HG03196 (cell line): Measurements from ENCODE around the gene NDUFAF2.
"Not testable (repeated sequence)": the region's sequence is repeated elsewhere in the genome, so short reads cannot be mapped to it uniquely, and the experiment has no call there.

Experiments
- ATAC-seq: cut with Tn5 transposase; IDR thresholded peaks from one replicate; pipeline ENCODE4 v1.9.1; 2021; ENCODE audit not compliant: unreplicated experiment

NDUFAF2 gene

DNA sequence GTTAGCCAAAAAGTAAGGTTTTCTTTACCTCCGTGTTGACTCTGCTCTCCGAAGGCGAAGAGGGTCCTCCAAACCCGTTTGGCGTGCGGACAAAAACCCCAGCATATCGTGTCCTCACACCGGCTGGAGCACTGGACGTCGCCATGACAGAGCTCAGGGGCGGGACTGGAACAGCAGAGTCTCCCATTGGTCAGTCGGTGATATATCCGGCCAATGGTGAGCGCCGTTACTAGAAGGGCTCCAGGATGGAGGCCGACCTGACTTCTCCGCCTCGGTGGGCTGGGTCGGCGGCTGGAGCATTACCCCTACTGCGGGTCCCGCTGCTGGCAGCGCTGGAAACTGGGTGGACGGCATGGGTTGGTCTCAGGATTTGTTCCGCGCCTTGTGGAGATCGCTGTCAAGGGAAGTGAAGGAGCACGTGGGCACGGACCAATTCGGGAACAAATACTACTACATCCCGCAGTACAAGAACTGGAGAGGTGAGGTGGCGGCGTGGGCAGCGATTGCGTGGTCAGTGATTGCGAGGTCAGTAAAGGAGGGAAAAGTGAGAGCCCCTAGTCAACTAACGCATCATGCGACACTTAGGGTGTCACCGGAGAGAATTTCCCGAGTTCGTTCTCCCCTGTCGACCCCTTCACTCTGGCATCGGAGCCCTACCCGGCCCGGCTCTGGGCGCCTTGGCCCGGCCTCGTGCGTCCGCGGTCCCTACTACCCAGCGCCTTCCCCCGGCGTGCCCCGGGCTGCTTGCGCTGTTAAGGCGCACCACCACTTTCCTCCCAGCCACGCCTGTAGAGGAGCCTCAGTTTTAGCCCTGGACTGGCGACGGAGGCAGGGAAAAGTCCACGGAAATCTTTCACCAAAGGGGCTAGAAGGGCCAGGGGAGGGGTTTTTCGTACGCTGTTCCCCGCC is at the start of gene NDUFAF2, which contains the start of gene ERCC8:
NDUFAF2 (plus strand) TSS at position 302 of the 909 bp plus-strand sequence; CDS start at position 353, 51 bp downstream.
ERCC8 (minus strand) TSS at position 167 of the 909 bp plus-strand sequence; CDS start at position 105, 62 bp downstream.
- peak; percentile 99 for ATAC-seq

GRCh38 chr5:60896991-60897390 is 48.0 kb upstream of the NDUFAF2 start:
- no peak for ATAC-seq

DNA sequence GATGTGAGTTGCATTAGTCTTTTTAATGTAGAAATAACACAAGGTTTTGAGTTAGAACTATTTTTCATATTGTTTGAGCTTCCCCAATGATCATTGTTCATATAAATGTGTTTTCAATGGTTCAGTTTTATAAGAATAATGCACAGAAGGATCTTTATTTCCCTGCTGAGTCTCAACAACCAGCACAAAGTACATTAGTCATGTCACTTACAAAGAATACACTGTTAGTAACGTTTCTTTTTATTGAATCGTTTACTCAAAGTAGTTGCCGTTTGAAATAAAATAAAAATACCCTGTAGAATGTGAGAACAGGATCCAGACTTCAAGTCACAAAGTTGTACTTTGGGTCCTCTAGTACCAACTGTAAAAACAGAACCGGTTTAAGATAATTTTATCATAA is 41.6 kb upstream of the NDUFAF2 start:
- no peak for ATAC-seq

DNA sequence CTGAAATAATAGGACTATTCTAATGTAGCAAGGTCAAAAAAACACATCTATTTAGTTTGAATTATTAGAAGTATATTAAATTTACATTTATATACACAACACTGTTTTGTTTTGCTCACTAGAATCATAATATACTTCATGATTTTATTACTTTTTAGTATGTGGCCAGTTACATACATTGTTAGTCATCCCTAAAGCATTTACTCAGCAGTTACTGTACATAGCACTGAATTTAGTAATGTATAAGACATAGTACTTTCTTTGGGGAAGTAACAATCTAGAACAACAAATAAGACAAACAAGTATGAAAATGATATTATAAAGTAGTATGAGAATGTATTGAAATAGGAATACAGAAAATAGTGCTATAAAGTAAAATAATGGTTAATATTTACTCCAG is 28.4 kb upstream of the NDUFAF2 start:
- no peak for ATAC-seq

DNA sequence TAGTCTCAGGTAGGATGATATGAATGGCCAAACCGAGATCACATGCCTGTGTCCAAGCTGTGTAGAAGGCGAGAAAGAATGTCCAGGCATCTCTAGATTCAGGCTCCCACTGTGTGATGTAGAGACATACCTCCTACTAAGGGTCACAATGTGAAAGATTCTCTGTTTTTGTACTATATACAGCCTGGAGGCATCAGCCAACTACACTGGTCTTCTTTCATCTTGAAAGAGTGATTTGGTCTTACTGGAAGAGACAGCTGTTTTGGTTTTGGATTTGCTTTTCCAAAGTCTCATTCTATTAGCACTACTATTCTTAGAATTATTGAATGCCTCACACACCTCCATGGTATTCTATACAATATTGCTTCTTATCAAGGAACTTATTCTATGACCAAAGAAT is 26.5 kb upstream of the NDUFAF2 start:
- ATAC-seq = no peak

DNA sequence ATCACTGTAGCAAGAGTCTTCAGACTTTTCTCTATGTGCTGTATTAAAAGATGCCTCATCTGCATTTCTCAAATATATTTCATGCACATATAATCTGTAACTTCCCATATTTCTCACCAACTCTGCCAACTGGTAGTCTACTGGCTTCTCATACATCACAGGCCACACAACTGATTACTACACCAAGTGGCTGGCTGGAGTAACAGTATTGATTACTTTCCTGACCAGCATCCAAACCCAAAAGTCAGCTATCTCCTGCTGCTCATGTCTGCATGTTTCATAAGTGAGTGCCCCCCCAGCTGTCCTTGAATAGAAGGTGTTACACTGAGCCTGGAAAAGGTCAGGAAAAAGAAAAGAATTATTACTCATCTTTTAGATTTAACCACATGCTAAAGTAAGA is 17.6 kb upstream of the NDUFAF2 start:
- ATAC-seq = no peak

DNA sequence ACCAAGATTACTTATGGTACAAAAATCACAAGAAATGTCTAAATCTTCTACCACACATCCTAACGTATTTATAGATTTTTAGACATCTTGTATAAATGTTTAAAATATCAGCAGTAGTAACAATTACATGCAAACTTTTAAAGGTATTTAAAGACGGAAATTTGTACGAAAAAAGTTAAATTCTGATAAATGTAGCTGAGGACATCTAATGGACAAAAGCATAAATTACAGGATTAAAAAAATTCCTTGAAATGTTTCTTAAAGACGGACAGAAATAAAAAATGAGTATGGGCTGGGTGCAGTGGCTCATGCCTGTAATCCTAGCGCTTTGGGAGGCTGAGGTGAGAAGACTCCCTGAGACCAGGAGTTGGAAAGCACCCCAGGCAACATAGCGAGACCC is 16.0 kb upstream of the NDUFAF2 start:
- no peak for ATAC-seq

GRCh38 chr5:60943624-60944023 is 1.4 kb upstream of the NDUFAF2 start:
- ATAC-seq = no peak

DNA sequence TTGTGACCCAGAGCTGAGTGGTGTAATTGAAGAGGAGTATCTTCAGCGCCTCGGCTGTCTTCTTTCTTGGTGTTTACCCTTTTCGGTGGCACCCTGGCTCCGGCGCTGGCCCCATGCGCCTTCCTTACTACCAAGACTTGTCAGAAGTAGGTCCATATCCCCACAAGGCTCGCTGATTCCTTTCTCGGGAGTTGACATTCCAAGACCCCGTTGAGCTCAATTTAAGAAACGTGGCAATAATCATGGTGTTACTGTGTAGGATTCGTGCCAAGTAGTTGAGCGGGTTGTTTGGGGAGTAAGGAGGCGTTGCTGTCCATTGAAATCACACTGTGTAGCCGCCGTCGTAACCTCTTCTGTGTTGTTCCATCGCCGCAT is 795 bp downstream of the NDUFAF2 start:
- peak; percentile 31 for ATAC-seq

DNA sequence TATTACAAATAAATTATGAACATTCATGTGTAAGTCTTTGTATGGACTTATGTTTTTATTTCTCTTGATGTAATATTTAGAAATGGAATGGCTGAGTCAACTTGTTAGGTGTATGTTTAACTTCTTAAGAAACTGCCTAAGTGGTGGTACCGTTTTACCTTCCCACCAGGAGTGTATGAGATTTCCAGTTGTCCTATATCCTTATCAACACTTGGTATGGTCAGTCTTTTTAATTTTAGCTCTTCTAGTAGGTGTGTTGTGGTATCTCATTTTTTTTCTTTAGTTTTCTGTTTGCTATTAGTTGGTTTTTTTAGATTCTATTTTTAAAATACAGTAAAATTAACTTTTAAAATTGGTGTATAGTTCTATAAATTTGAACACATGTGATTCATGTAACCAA is 3.7 kb downstream of the NDUFAF2 start:
- no peak for ATAC-seq

- no peak for ATAC-seq
These were observed 10.2 kb downstream of the NDUFAF2 start for GRCh38 chr5:60955239-60955638.

- ATAC-seq = no peak
These were observed 13.1 kb downstream of the NDUFAF2 start for GRCh38 chr5:60958088-60958487.

GRCh38 chr5:60958712-60959111 is 13.7 kb downstream of the NDUFAF2 start:
- ATAC-seq = no peak

- ATAC-seq = no peak
These were observed 14.2 kb downstream of the NDUFAF2 start for GRCh38 chr5:60959156-60959555.

DNA sequence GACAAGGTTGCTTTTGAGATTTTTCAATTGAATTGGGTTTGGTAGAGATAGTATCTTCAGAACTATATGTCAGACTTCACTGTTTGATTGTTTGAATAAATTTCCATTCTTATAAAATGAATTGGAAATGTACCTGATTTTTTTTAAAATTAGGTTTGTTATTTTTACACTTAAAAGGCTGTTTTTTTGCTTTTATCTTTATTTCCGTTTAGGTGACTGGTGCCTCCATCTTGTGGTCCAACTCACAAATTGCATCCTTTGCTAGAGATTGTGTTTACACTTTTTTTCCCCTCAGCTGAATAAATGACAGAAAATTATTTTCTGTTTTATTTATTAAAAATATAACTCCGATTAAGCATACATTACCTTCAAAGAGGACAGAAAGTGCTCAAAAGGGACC is 15.6 kb downstream of the NDUFAF2 start:
- ATAC-seq = no peak

DNA sequence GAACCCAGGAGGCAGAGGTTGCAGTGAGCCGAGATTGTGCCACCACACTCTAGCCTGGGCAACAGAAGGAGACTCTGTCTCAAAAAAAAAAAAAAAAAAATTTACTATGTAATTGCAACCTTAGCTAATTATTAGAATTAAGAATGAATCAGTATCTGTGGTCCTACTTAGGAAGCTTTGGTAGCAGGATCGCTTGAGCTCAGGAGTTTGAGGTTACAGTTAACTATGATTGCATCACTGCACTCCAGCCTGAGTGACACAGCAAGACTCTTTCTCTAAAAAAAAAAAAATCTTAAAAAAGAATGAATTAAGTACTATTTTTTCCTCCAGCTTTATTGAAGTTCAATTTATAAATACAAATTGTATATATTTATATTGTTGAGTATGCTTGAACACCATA is 16.7 kb downstream of the NDUFAF2 start:
- no peak for ATAC-seq

DNA sequence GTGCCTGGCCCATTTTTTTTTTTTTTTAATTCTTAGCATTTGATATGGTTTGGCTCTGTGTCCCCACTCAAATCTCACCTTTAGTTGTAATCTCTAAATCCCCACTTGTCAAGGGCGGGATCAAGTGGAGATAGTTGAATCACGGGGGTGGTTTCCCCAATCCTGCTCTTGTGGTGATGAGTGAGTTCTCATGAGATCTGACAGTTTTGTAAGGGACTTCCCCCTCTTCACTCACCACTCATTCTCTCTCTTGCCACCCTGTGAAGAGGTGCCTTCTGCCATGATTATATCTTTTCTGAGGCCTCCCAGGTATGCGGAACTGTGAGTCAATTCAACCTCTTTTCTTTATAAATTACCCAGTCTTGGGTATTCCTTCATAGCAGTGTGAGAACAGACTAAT is 27.2 kb downstream of the NDUFAF2 start:
- ATAC-seq = no peak

DNA sequence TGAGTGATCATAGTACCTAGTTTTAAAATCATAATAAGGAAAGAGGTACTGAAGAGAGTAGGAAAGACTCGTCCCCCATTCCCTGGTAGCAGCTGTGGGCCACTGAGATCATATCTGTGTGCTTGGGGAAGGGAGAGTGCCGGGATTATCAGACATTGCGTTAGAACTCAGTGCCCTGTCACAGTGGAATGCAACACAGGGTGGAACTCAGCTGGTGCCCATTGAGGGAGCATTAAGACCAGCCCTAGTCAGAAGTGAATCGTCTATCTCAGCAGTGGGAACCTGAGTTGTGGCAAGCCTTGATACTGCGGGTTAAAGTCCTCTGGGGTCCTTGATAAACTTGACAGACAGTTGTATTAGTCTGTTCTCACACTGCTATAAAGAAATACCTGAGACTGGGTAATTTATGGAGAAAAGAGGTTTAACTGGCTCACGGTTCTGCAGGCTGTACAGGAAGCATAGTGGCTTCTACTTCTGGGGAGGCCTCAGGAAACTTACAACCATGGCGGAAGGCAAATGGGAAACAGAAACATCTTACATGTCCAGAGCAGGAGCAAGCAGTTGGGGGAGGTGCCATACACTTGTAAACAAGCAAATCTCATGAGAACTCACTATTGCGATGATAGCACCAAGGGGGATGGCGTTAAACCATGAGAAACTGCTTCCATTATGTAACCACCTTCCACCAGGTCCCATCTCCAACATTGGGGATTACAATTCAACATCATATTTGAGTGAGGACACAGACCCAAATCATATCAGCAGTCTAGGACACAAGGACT is 33.1 kb downstream of the NDUFAF2 start:
- no peak for ATAC-seq

DNA sequence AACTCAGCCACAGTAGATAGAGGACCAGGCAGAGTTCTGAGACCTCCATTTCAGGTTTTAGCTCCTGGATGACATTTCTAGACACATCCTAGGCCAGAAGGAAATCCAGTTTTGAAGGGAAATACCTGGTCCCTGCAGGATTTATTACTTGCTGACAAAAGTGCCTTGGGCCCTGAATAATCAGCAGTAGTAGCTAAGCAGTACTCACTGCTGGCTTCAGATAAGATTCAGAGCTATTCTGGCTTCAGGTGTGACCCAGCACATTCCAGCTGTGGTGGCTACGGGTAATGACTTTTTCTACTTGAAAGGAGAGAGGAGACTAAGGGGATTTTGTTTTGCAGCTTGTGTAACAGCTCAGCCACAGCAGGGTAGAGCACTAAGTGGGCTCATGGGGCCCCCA is 34.0 kb downstream of the NDUFAF2 start:
- no peak for ATAC-seq

DNA sequence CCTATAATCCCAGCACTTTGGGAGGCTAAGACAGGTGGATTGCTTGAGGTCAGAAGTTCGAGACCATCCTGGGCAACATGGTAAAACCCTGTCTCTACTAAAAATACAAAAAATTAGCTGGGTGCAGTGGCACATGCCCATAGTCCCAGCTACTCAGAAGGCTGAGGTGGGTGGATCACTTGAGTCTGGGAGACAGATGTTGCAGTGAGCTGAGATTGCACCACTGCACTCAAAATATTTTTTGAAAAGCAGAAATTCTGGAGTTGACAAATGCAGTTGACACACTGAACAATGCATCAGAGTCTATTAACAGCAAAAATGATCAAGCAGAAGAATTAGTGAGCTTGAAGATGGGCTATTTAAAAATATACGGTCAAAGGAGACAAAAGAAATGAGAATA is 35.5 kb downstream of the NDUFAF2 start:
- no peak for ATAC-seq

DNA sequence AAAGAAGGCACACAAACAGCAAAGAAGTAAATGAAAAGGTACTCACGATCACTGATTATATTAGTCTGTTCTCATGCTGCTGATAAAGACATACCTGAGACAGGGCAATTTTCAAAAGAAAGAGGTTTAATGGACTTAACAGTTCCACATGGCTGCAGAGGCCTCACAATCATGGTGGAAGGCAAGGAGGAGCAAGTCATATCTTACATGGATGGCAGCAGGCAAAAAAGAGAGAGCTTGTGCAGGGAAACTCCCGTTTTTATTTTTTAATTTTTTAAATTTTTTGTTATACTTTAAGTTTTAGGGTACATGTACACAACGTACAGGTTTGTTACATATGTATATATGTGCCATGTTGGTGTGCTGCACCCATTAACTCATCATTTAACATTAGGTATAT is 37.1 kb downstream of the NDUFAF2 start:
- ATAC-seq = not testable (repeated sequence)

GRCh38 chr5:60989790-60990189 is 44.8 kb downstream of the NDUFAF2 start:
- no peak for ATAC-seq
